HTR-8/SVneo (cell line): ENCODE results near the gene SLC26A3.
"Not testable (repeated sequence)": the region's sequence is repeated elsewhere in the genome, so short reads cannot be mapped to it uniquely, and the experiment has no call there.

Source experiments
- DNase-seq: peaks from one replicate; pipeline ENCODE4 v3.0.0; 2011; ENCODE audit warnings: low spot score, mixed read lengths; ENCODE audit not compliant: insufficient read length
- FAIRE-seq: peaks from 2 replicates; lab custom pipeline; 2011; peaks lifted over from hg19 to GRCh38; lab: Jason Lieb, UNC

Gene SLC26A3

GRCh38 chr7:107803009-107803610 is at the start of gene SLC26A3:
SLC26A3 (minus strand) TSS chr7:107803223; CDS start chr7:107794509, 8,714 bp downstream.
- DNase-seq, result no peak
- FAIRE-seq, result no peak

- DNase-seq (no peak), FAIRE-seq (no peak)
These were observed 47.6 kb upstream of the SLC26A3 start for GRCh38 chr7:107850643-107851042.

DNA sequence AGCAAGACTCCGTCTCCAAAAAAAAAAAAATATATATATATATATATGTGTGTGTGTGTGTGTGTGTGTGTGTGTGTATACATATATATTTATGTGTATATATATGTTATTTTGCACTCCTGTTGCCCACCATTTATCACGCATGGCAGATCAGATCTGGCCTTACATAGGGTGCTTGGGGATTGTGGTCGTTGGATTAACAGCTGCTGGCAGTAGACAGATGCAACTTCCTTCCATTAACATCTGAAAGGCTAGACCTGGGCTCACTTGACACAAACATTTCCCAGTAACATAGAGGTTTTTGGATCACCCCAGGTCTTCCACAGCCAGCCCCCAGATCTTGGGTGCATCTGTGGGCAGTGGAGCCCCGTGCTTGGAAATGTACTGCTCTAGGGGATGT is 47.2 kb upstream of the SLC26A3 start:
- DNase-seq, result no peak
- FAIRE-seq, result no peak

DNA sequence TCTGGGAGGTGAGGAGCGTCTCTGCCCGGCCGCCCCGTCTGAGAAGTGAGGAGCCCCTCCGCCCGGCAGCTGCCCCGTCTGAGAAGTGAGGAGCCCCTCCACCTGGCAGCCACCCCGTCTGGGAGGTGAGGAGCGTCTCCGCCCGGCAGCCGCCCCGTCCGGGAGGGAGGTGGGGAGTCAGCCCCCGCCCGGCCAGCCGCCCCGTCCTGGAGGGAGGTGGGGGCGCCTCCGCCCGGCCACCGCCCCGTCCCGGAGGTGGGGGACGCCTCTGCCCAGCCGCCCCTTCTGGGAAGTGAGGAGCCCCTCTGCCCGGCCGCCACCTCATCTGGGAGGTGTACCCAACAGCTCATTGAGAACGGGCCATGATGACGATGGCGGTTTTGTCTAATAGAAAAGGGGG is 45.2 kb upstream of the SLC26A3 start:
- DNase-seq, FAIRE-seq: not testable (repeated sequence)

- DNase-seq, FAIRE-seq: not testable (repeated sequence)
These were observed 44.8 kb upstream of the SLC26A3 start for GRCh38 chr7:107847836-107848175.

DNA sequence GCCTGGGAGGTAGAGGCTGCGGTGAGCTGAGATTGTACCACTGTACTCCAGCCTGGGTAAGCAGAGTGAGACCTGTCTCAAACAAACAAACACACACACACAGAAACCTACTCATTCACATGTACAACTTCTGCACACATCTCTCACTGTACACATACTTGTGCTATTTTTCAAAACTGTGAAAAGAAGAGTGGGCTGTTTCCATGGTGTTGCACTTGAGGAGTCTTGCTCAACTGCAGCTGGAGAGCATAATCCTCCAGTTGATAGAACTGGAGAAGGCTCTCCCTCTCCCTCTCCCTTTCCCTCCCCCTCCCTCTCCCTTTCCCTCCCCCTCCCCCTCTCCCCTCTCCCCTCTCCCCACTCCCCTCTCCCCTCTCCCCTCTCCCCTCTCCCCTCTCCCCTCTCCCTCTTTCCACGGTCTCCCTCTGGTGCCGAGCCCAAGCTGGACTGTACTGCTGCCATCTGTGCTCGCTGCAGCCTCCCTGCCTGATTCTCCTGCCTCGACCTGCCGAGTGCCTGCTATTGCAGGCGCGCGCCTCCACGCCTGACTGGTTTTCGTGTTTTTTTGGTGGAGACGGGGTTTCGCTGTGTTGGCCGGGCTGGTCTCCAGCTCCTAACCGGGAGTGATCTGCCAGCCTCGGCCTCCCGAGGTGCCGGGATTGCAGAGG is 44.3 kb upstream of the SLC26A3 start:
- FAIRE-seq (no peak), DNase-seq (no peak)

DNA sequence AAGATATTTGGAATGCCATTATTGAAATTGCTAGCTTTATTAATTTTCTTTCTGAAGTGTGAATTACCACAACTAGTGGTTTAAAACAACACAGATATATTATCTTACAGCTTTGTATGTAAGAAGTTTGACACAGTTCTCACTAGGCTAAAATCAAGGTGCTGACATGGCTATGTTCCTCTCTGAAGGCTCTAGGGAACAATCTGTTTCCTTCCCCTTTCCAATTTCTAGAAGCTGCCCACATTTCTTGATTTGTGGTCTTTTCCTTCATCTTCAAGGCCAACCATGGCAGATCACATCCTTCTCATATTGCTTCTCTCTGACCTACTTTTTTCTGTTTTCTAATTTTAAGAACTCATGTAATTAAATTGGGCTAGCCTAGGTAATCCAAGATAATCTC is 43.3 kb upstream of the SLC26A3 start:
- no peak for DNase-seq
- FAIRE-seq, result no peak

- no peak for FAIRE-seq
- no peak for DNase-seq
These were observed 40.2 kb upstream of the SLC26A3 start for GRCh38 chr7:107843184-107843583.

DNA sequence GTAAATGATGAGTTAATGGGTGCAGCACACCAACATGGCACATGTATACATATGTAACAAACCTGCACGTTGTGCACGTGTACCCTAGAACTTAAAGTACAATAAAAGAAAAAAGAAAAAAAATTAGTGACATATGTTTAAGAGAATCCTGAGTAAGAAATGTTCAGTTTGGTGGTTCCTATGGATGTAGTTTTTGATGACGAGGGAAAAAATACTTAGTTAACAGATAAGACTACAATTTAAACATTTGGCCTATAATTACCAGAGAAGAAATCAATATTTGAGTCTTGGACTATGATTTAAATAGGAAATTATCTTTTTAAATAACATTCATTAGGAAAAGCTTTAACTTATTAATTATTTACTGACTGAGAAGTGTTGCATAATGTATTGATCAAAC is 39.2 kb upstream of the SLC26A3 start:
- no peak for FAIRE-seq
- DNase-seq, result no peak

GRCh38 chr7:107838816-107839565 is 36.0 kb upstream of the SLC26A3 start:
- no peak for DNase-seq
- FAIRE-seq, result no peak

- DNase-seq (no peak), FAIRE-seq (no peak)
These were observed 35.1 kb upstream of the SLC26A3 start for GRCh38 chr7:107838024-107838601.

- FAIRE-seq (no peak), DNase-seq (no peak)
These were observed 34.1 kb upstream of the SLC26A3 start for GRCh38 chr7:107837145-107837512.

DNA sequence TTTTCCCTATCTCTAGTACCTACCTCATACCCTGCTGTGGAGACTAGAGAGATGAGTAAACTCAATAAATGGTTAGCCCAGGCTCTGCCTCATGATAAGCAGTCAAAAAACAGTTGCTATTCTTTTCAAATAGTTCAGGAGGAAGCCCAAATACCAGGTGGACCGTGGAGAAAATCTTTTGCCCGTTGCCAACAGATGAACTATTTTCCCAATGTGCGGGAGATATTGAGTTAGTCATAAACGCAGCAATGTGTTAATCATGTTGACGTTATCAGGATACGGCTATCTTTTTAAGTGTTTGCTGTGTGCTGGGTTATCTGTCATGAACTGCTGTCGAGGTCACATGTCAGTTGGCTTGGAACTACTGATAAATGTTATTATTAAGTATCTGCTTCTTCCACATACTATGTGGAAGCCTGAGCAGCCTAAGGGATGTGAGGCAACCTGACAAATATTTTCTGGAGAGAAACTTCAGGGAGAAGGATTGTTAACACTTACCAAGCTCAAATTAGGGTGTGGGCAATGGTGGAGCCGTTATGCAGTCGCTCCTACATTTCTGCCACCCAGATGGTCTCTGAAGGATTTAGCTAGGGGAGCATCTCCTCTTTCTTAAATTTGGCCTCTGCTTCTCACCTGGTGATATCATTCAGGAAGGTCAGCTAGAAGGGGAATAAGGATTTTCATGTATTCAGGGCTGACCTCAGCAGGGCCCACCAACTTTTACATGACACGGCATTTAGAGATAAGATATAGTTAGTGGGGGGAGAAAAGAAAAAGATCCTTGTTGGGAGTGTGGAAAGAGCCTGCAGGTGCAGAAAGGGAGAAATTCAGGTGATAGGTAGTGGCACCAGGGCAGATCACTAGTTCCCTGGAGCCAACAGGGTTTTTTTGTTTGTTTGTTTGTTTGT is 33.5 kb upstream of the SLC26A3 start:
- FAIRE-seq, result no peak

GRCh38 chr7:107834401-107834800 is 31.4 kb upstream of the SLC26A3 start:
- no peak for DNase-seq
- FAIRE-seq, result no peak

More for the DNA sequence above, 33.5 kb upstream of the SLC26A3 start:
- no peak for DNase-seq

GRCh38 chr7:107833684-107834106 is 30.7 kb upstream of the SLC26A3 start:
- DNase-seq (no peak), FAIRE-seq (no peak)

- FAIRE-seq (no peak), DNase-seq (no peak)
These were observed 27.4 kb upstream of the SLC26A3 start for GRCh38 chr7:107830420-107830819.

- DNase-seq, result no peak
- FAIRE-seq, result no peak
These were observed 25.5 kb upstream of the SLC26A3 start for GRCh38 chr7:107828540-107828939.

DNA sequence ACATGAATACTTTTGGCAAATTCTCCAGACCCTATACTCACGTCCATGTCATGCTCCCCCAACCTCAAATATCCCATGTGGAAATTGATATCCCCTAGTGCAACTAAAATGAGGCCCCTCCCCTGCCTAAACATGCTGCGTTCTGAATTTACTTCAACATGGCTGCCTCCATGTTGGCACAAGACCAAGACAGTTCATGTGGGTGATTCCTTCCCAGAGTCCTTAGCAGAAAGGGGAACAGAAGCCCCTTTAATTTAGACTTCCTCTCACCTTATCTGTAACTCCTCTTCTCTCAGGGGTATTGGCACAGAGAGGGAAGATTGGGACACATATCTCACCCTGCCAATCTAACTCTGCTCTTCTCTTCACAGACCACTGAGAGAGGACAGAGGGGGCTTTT is 24.5 kb upstream of the SLC26A3 start:
- DNase-seq (no peak), FAIRE-seq (no peak)

DNA sequence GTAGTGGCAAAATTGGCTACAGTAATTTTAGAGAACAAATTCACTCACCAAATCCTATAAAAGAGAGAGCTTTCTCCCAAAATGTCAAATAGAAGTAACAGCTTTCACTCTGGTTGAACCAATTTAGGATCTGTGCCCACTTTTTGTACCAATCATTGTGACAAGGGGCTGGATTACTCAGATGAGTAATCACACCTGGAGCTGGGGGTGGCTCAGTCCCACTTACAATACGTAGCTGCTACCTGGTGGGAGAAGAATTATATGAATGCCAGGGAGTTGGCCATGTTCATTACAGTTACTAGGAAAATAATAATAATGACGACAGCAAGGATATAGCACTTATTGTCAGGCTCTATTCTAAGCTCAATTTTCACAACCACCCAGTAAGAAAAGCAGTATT is 23.4 kb upstream of the SLC26A3 start:
- no peak for FAIRE-seq
- no peak for DNase-seq

DNA sequence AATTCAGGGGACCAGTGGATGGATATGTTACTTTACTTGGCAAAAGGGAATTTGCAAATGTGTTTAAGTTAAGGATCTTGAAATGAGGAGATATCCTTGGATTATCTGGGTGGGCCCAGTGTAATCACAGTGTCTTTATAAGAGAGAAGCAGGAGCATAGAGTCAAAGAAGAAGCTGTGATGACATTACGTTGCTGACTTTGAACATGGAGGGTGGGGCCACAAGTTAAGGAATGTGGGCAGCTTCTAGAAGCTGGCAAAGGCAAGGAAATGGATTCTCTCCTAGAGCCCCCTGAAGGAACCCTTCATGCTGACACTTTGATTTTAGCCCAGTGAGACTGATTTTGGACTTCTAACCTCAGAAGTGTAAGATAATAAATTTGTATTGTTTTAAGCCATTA is 21.8 kb upstream of the SLC26A3 start:
- DNase-seq, result no peak

More for the DNA sequence above, 21.8 kb upstream of the SLC26A3 start:
- no peak for FAIRE-seq
